A673 (cell line): ENCODE results near the gene GET4.

ENCODE experiments used
- CTCF ChIP-seq: fragments of 300-800, 200-600 bp; sonication (generic); conservative IDR thresholded peaks from 2 replicates; pipeline ENCODE4 v1.5.1; 2017; ENCODE audit warnings: low read depth, mild to moderate bottlenecking, antibody characterized with exemption, low read length, moderate library complexity, mixed read lengths
- EZH2 ChIP-seq: fragments of 200-600 bp; sonication (generic); IDR thresholded peaks from 2 replicates; pipeline ENCODE4 v1.6.1; 2017; ENCODE audit warnings: borderline replicate concordance, low read depth, mild to moderate bottlenecking, mixed read lengths, antibody characterized with exemption, low read length; ENCODE audit not compliant: poor library complexity, severe bottlenecking

- TF ChIP-seq CTCF, result no peak
- no peak for TF ChIP-seq EZH2
These were observed 69.4 kb downstream of the GET4 start for GRCh38 chr7:945556-946255.
